WTC11 (cell line): ENCODE results near the gene ADAM30.

Experiments used
- ZNF396 ChIP-seq: fragments of 250-450 bp; sonication (Bioruptor Pico); IDR thresholded peaks from 2 replicates; pipeline ENCODE4 v1.8.0; 2021; ENCODE audit warnings: mild to moderate bottlenecking, moderate library complexity, borderline replicate concordance
- TF ChIP-seq, protein P1 (sequence below): fragments of 200-600 bp; IDR thresholded peaks from 2 replicates; pipeline ENCODE4 v1.8.0; 2022; ENCODE audit warnings: antibody characterized with exemption
- TF ChIP-seq, protein P2 (sequence below): sonication (generic); formaldehyde crosslinking; IDR thresholded peaks from 2 replicates; pipeline ENCODE4 v1.8.1; 2023; ENCODE audit warnings: mild to moderate bottlenecking, missing genetic modification reagents, moderate library complexity
- TF ChIP-seq, protein P3 (sequence below): sonication (generic); formaldehyde crosslinking; IDR thresholded peaks from 2 replicates; pipeline ENCODE4 v1.8.0; 2023; ENCODE audit warnings: missing genetic modification reagents

DNA sequence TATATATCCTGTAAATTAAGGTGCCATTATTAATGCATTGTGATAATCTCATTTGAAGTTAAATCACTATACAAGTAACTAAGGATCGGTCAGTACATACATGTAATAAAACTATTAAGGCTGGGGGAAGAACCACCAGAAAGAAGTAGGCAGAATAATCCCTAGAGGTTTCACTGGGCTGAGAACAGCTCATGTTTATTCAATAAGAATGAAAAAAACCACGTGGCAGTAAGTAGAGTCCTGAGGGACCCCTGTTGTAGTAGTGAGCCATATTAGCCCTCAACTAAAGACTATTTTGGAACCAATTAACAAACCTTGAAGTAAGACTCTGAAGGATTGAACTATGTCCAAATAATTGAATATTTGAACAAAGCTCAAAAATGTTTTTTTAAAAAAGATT, 46.9 kb upstream of the ADAM30 start:
- TF ChIP-seq, protein P1, sequence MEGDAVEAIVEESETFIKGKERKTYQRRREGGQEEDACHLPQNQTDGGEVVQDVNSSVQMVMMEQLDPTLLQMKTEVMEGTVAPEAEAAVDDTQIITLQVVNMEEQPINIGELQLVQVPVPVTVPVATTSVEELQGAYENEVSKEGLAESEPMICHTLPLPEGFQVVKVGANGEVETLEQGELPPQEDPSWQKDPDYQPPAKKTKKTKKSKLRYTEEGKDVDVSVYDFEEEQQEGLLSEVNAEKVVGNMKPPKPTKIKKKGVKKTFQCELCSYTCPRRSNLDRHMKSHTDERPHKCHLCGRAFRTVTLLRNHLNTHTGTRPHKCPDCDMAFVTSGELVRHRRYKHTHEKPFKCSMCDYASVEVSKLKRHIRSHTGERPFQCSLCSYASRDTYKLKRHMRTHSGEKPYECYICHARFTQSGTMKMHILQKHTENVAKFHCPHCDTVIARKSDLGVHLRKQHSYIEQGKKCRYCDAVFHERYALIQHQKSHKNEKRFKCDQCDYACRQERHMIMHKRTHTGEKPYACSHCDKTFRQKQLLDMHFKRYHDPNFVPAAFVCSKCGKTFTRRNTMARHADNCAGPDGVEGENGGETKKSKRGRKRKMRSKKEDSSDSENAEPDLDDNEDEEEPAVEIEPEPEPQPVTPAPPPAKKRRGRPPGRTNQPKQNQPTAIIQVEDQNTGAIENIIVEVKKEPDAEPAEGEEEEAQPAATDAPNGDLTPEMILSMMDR, result no peak
- TF ChIP-seq ZNF396 (CRISPR knock-in tag), result no peak
- TF ChIP-seq, protein P2, sequence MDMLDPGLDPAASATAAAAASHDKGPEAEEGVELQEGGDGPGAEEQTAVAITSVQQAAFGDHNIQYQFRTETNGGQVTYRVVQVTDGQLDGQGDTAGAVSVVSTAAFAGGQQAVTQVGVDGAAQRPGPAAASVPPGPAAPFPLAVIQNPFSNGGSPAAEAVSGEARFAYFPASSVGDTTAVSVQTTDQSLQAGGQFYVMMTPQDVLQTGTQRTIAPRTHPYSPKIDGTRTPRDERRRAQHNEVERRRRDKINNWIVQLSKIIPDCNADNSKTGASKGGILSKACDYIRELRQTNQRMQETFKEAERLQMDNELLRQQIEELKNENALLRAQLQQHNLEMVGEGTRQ (CRISPR knock-in tag), result no peak
- TF ChIP-seq, protein P3, sequence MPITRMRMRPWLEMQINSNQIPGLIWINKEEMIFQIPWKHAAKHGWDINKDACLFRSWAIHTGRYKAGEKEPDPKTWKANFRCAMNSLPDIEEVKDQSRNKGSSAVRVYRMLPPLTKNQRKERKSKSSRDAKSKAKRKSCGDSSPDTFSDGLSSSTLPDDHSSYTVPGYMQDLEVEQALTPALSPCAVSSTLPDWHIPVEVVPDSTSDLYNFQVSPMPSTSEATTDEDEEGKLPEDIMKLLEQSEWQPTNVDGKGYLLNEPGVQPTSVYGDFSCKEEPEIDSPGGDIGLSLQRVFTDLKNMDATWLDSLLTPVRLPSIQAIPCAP (CRISPR knock-in tag), result no peak
